ENCODE results near the gene HECW1.

DNA sequence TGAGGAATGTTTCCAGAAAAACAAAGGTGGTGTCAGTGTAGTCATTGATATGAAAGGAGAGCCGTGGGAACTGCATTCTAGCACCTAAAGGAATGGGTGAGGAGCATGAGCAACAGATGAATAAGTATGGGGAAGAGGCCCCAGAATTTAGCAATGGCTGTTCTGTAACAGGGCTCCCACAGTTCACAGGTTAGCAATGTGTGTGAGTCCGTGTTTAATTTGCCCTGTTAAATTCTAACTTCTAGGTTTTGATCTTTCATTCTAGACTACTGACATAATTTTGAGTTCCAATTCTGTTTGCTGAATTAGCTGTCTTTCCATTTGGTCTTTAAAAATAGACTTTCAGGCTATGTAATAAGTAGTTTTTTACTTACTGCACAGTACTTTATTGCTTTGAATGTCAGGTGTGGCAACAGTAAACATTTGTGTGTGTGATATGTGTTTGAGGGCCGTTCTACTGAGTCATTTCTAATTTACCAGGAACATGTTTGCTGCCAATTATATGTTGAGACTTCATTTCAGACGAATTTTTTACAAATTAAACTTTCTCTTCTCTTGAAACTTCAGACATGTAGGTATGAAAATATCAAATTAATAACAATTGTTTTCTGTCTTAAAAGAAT lies 479.2 kb downstream of the HECW1 start:
- TF ChIP-seq TP53 (CRISPR knock-in tag; IDR thresholded peaks at IDR 0.05) (no peak), CBX8 (IDR thresholded peaks at IDR 0.05) (no peak), EP300 (IDR thresholded peaks at IDR 0.05) (no peak), POLR2AphosphoS2 (conservative IDR thresholded peaks at IDR 0.05; ENCODE audit: low read length) (no peak), POLR2A (IDR thresholded peaks at IDR 0.05; ENCODE audit: low read length) (no peak), CHD4 (IDR thresholded peaks at IDR 0.05; ENCODE audit: borderline replicate concordance) (no peak), SMC3 (IDR thresholded peaks at IDR 0.05) (no peak), NPAS2 (CRISPR knock-in tag; IDR thresholded peaks at IDR 0.05; ENCODE audit: borderline replicate concordance) (no peak), GATA3 (IDR thresholded peaks at IDR 0.05; ENCODE audit: borderline replicate concordance) (no peak), MYC (IDR thresholded peaks at IDR 0.05; ENCODE audit: borderline replicate concordance, low read length) (no peak)
- TF ChIP-seq, protein P1, sequence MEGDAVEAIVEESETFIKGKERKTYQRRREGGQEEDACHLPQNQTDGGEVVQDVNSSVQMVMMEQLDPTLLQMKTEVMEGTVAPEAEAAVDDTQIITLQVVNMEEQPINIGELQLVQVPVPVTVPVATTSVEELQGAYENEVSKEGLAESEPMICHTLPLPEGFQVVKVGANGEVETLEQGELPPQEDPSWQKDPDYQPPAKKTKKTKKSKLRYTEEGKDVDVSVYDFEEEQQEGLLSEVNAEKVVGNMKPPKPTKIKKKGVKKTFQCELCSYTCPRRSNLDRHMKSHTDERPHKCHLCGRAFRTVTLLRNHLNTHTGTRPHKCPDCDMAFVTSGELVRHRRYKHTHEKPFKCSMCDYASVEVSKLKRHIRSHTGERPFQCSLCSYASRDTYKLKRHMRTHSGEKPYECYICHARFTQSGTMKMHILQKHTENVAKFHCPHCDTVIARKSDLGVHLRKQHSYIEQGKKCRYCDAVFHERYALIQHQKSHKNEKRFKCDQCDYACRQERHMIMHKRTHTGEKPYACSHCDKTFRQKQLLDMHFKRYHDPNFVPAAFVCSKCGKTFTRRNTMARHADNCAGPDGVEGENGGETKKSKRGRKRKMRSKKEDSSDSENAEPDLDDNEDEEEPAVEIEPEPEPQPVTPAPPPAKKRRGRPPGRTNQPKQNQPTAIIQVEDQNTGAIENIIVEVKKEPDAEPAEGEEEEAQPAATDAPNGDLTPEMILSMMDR (IDR thresholded peaks at IDR 0.05): no peak
- TF ChIP-seq, protein P2, sequence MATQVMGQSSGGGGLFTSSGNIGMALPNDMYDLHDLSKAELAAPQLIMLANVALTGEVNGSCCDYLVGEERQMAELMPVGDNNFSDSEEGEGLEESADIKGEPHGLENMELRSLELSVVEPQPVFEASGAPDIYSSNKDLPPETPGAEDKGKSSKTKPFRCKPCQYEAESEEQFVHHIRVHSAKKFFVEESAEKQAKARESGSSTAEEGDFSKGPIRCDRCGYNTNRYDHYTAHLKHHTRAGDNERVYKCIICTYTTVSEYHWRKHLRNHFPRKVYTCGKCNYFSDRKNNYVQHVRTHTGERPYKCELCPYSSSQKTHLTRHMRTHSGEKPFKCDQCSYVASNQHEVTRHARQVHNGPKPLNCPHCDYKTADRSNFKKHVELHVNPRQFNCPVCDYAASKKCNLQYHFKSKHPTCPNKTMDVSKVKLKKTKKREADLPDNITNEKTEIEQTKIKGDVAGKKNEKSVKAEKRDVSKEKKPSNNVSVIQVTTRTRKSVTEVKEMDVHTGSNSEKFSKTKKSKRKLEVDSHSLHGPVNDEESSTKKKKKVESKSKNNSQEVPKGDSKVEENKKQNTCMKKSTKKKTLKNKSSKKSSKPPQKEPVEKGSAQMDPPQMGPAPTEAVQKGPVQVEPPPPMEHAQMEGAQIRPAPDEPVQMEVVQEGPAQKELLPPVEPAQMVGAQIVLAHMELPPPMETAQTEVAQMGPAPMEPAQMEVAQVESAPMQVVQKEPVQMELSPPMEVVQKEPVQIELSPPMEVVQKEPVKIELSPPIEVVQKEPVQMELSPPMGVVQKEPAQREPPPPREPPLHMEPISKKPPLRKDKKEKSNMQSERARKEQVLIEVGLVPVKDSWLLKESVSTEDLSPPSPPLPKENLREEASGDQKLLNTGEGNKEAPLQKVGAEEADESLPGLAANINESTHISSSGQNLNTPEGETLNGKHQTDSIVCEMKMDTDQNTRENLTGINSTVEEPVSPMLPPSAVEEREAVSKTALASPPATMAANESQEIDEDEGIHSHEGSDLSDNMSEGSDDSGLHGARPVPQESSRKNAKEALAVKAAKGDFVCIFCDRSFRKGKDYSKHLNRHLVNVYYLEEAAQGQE (IDR thresholded peaks at IDR 0.05): no peak
- TF ChIP-seq, protein P3, sequence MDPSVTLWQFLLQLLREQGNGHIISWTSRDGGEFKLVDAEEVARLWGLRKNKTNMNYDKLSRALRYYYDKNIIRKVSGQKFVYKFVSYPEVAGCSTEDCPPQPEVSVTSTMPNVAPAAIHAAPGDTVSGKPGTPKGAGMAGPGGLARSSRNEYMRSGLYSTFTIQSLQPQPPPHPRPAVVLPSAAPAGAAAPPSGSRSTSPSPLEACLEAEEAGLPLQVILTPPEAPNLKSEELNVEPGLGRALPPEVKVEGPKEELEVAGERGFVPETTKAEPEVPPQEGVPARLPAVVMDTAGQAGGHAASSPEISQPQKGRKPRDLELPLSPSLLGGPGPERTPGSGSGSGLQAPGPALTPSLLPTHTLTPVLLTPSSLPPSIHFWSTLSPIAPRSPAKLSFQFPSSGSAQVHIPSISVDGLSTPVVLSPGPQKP (IDR thresholded peaks at IDR 0.05; ENCODE audit: low read depth, low read length): no peak
- TF ChIP-seq, protein P4, sequence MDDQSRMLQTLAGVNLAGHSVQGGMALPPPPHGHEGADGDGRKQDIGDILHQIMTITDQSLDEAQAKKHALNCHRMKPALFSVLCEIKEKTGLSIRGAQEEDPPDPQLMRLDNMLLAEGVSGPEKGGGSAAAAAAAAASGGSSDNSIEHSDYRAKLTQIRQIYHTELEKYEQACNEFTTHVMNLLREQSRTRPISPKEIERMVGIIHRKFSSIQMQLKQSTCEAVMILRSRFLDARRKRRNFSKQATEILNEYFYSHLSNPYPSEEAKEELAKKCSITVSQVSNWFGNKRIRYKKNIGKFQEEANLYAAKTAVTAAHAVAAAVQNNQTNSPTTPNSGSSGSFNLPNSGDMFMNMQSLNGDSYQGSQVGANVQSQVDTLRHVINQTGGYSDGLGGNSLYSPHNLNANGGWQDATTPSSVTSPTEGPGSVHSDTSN (IDR thresholded peaks at IDR 0.05): no peak
